ENCODE measurements around the gene SETD2.

Gene SETD2

GRCh38 chr3:47003461-47004368, 160.2 kb downstream of the SETD2 start:
- DNase-seq (ENCODE audit: low read depth in 1 of 2, low spot score in 1 of 2) = no peak
- H3K4me3 ChIP-seq (replicated peaks; ENCODE audit: insufficient read depth, low read length) = no peak overlapping the region
- no peaks in the 10 kb centered on the region for H3K27me3 ChIP-seq (ENCODE audit: insufficient read depth, poor library complexity, severe bottlenecking)
- no peak for TF ChIP-seq POLR2AphosphoS5 (IDR thresholded peaks at IDR 0.05; ENCODE audit: low read depth)
- TF ChIP-seq SPI1 (IDR thresholded peaks at IDR 0.05; ENCODE audit: borderline replicate concordance, low read depth) = no peak
- TF ChIP-seq CTCF (IDR thresholded peaks at IDR 0.05; ENCODE audit: insufficient read depth, low read length) = no peak
- no peak for TF ChIP-seq REST (IDR thresholded peaks at IDR 0.05; ENCODE audit: insufficient replicate concordance, low read depth)
- TF ChIP-seq GABPA (IDR thresholded peaks at IDR 0.05; ENCODE audit: low read depth) = no peak
- no peak overlapping the region for H3K27ac ChIP-seq (replicated peaks)

- no peak overlapping the region for H3K27ac ChIP-seq (replicated peaks)
- TF ChIP-seq POLR2AphosphoS5 (IDR thresholded peaks at IDR 0.05; ENCODE audit: low read depth) (no peak), SPI1 (IDR thresholded peaks at IDR 0.05; ENCODE audit: borderline replicate concordance, low read depth) (no peak), REST (IDR thresholded peaks at IDR 0.05; ENCODE audit: insufficient replicate concordance, low read depth) (no peak), GABPA (IDR thresholded peaks at IDR 0.05; ENCODE audit: low read depth) (no peak), CTCF (IDR thresholded peaks at IDR 0.05; ENCODE audit: insufficient read depth, low read length) (no peak)
- H3K4me3 ChIP-seq (replicated peaks; ENCODE audit: insufficient read depth, low read length) = no peak overlapping the region
- H3K27me3 ChIP-seq (ENCODE audit: insufficient read depth, poor library complexity, severe bottlenecking) = no peaks in the 10 kb centered on the region
- no peak for DNase-seq (ENCODE audit: low read depth in 1 of 2, low spot score in 1 of 2)
Measured at GRCh38 chr3:47003056-47003410, 160.9 kb downstream of the SETD2 start.

GRCh38 chr3:47002171-47003055, 161.5 kb downstream of the SETD2 start:
- TF ChIP-seq GABPA (IDR thresholded peaks at IDR 0.05; ENCODE audit: low read depth) (no peak), REST (IDR thresholded peaks at IDR 0.05; ENCODE audit: insufficient replicate concordance, low read depth) (no peak)
- no peak overlapping the region for H3K27ac ChIP-seq (replicated peaks)
- DNase-seq (ENCODE audit: low read depth in 1 of 2, low spot score in 1 of 2) = no peak
- no peak overlapping the region for H3K4me3 ChIP-seq (replicated peaks; ENCODE audit: insufficient read depth, low read length)
- H3K27me3 ChIP-seq (ENCODE audit: insufficient read depth, poor library complexity, severe bottlenecking) = no peaks in the 10 kb centered on the region

All from HL-60 (cell line).